SK-N-SH (cell line): Measurements from ENCODE around the gene PIH1D1. TPM values are rescaled to one million over a fixed set of nuclear protein-coding genes. Genes with fewer than 3 reads are reported as not detected.

Source experiments
- CTCF ChIA-PET: fragments of 300-600, 350-600 bp; formaldehyde crosslinking; extraction: SDS; loops from one replicate; lab custom pipeline; 2021; lab: Yijun Ruan, JAX
- POLR2A ChIA-PET: fragments of 350-600 bp; sonication (Branson Sonifier 250); formaldehyde crosslinking; extraction: SDS; loops from one replicate; lab custom pipeline; 2020; ENCODE audit warnings: antibody characterized with exemption, inconsistent platforms; lab: Yijun Ruan, JAX
- DNase-seq: peaks from one replicate; pipeline ENCODE4 v3.0.0; 2012
- H2AFZ ChIP-seq: fragments of 200-600 bp; sonication (generic); 2 replicates; pipeline ENCODE4 v1.8.1; 2016; ENCODE audit warnings: antibody characterized with exemption, mild to moderate bottlenecking, low read depth
- H3F3A ChIP-seq: fragments of 200-600 bp; sonication (generic); replicated peaks from 2 replicates; pipeline ENCODE3; 2016; ENCODE audit warnings: antibody characterized with exemption, mild to moderate bottlenecking; ENCODE audit not compliant: insufficient read depth
- H3K27ac ChIP-seq, 2 experiments: fragments of 200-500 bp in 1 of 2; fragments of 200-600 bp in 1 of 2; sonication (Bioruptor generic) in 1 of 2; sonication (generic), shearing (Covaris generic) in 1 of 2; 2 replicates each; pipeline versions ENCODE4 v1.5.1 to v1.6.1; 2014 to 2016; ENCODE audit warnings: low read depth in 2 of 2, inconsistent platforms in 1 of 2, low read length in 1 of 2, mild to moderate bottlenecking in 1 of 2, mixed read lengths in 1 of 2
- H3K27me3 ChIP-seq: fragments of 200-600 bp; sonication (generic), shearing (Covaris generic); 2 replicates; pipeline ENCODE4 v1.6.1; 2016; ENCODE audit warnings: mixed run types; ENCODE audit not compliant: insufficient read depth
- H3K36me3 ChIP-seq, 2 experiments: fragments of 200-500 bp in 1 of 2; fragments of 200-600 bp in 1 of 2; sonication (Bioruptor generic) in 1 of 2; sonication (generic) in 1 of 2; replicated peaks in 1 of 2; 2 replicates each; pipeline versions ENCODE3 to v1.5.1; 2014 to 2016; ENCODE audit warnings: low read length in 1 of 2, mild to moderate bottlenecking in 1 of 2; ENCODE audit not compliant: insufficient read depth in 2 of 2, control insufficient read depth in 1 of 2
- H3K4me1 ChIP-seq, 2 experiments: fragments of 200-500 bp in 1 of 2; fragments of 200-600 bp in 1 of 2; sonication (Bioruptor generic) in 1 of 2; sonication (generic), shearing (Covaris generic) in 1 of 2; 2 replicates each; pipeline versions ENCODE4 v1.5.1 to v1.6.1; 2014 to 2016; ENCODE audit warnings: low read depth in 1 of 2, low read length in 1 of 2, mixed run types in 1 of 2; ENCODE audit not compliant: insufficient read depth in 2 of 2, control insufficient read depth in 1 of 2
- H3K4me2 ChIP-seq: fragments of 200-600 bp; sonication (generic), shearing (Covaris generic); 2 replicates; pipeline ENCODE4 v1.6.1; 2017; ENCODE audit warnings: mixed run types
- H3K4me3 ChIP-seq, 2 experiments: fragments of 200-500 bp in 1 of 2; fragments of 200-600 bp in 1 of 2; sonication (Bioruptor generic) in 1 of 2; sonication (generic), shearing (Covaris generic) in 1 of 2; 2 replicates each; pipeline versions ENCODE4 v1.5.1 to v1.8.1; 2014 to 2016; ENCODE audit warnings: low read depth in 2 of 2, inconsistent platforms in 1 of 2, low read length in 1 of 2, mild to moderate bottlenecking in 1 of 2, mixed read lengths in 1 of 2, moderate library complexity in 1 of 2
- H3K79me2 ChIP-seq: fragments of 200-600 bp; sonication (generic); 2 replicates; pipeline ENCODE4 v1.8.1; 2017; ENCODE audit warnings: mild to moderate bottlenecking; ENCODE audit not compliant: insufficient read depth
- H3K9ac ChIP-seq: fragments of 200-600 bp; sonication (generic); 2 replicates; pipeline ENCODE4 v1.6.1; 2017; ENCODE audit warnings: mixed run types
- H3K9me2 ChIP-seq: fragments of 200-600 bp; sonication (generic); 2 replicates; pipeline ENCODE4 v1.6.1; 2017; ENCODE audit warnings: mixed run types
- H3K9me3 ChIP-seq: fragments of 200-600 bp; sonication (generic); 2 replicates; pipeline ENCODE4 v1.6.1; 2017; ENCODE audit warnings: mixed run types, mild to moderate bottlenecking, moderate library complexity
- H4K20me1 ChIP-seq: fragments of 200-600 bp; sonication (generic); 2 replicates; pipeline ENCODE4 v1.6.1; 2017; ENCODE audit warnings: mild to moderate bottlenecking, mixed run types; ENCODE audit not compliant: insufficient read depth
- CTCF ChIP-seq: fragments of 200-600 bp; sonication (generic); IDR thresholded peaks from 2 replicates; pipeline ENCODE4 v1.6.1; 2017; ENCODE audit warnings: antibody characterized with exemption, mild to moderate bottlenecking, moderate library complexity
- ELF1 ChIP-seq: IDR thresholded peaks from 2 replicates; pipeline ENCODE4 v1.4.0; 2012
- FOSL2 ChIP-seq: IDR thresholded peaks from 2 replicates; pipeline ENCODE4 v1.4.0; 2012; ENCODE audit warnings: low read depth, mild to moderate bottlenecking, moderate library complexity, borderline replicate concordance
- FOXM1 ChIP-seq: IDR thresholded peaks from 2 replicates; pipeline ENCODE4 v1.4.0; 2012; ENCODE audit warnings: low read depth, mild to moderate bottlenecking
- GABPA ChIP-seq: IDR thresholded peaks from 2 replicates; pipeline ENCODE4 v1.4.0; 2012; ENCODE audit warnings: low read depth, mild to moderate bottlenecking
- GATA2 ChIP-seq: sonication (generic); formaldehyde crosslinking; IDR thresholded peaks from 2 replicates; pipeline ENCODE4 v1.5.0; 2020; ENCODE audit warnings: mild to moderate bottlenecking, missing genetic modification reagents
- MAX ChIP-seq: IDR thresholded peaks from 2 replicates; pipeline ENCODE4 v1.4.0; 2012; ENCODE audit warnings: low read depth
- MEF2A ChIP-seq: IDR thresholded peaks from 2 replicates; pipeline ENCODE4 v1.4.0; 2012; ENCODE audit warnings: low read depth, borderline replicate concordance
- MXI1 ChIP-seq: IDR thresholded peaks from 2 replicates; pipeline ENCODE4 v1.6.1; 2012; ENCODE audit warnings: mild to moderate bottlenecking, low read depth, low read length, improper control_type of control experiment
- POLR2AphosphoS5 ChIP-seq: IDR thresholded peaks from 2 replicates; pipeline ENCODE4 v1.6.1; 2012; ENCODE audit warnings: low read depth, low read length
- SIN3A ChIP-seq: IDR thresholded peaks from 2 replicates; pipeline ENCODE4 v1.6.1; 2012; ENCODE audit warnings: low read depth, mild to moderate bottlenecking, low read length, moderate library complexity, borderline replicate concordance
- TEAD4 ChIP-seq: IDR thresholded peaks from 2 replicates; pipeline ENCODE4 v1.4.0; 2012; ENCODE audit warnings: mild to moderate bottlenecking, borderline replicate concordance; ENCODE audit not compliant: insufficient read depth
- YY1 ChIP-seq: IDR thresholded peaks from 2 replicates; pipeline ENCODE4 v1.4.0; 2012; ENCODE audit warnings: low read depth, mild to moderate bottlenecking
- WGBS: methylation state at CpG from one replicate; pipeline ENCODE4 v1.1.6; 2017; ENCODE audit warnings: low lambda C conversion rate; 5-methylcytosine and 5-hydroxymethylcytosine counted together
- polyA plus RNA-seq, 3 experiments: library from polyadenylated mRNA; depleted of rRNA; stranded (reverse); fragments of >200 nt; gene quantifications; 2 replicates each; pipeline ENCODE4 v1.2.3, GENCODE V29; 2012
- TF ChIP-seq, protein P1 (sequence below): IDR thresholded peaks from 2 replicates; pipeline ENCODE4 v1.4.0; 2012; ENCODE audit warnings: low read depth, borderline replicate concordance
- TF ChIP-seq, protein P2 (sequence below): fragments of 150-350 bp; IDR thresholded peaks from 2 replicates; pipeline ENCODE4 v1.6.1; 2017; ENCODE audit warnings: antibody characterized with exemption, low read length, low read depth, borderline replicate concordance

Gene PIH1D1
- polyA plus RNA-seq, 1 of the 3 experiments (the other 2 are of a cell fraction): 157 TPM

DNA sequence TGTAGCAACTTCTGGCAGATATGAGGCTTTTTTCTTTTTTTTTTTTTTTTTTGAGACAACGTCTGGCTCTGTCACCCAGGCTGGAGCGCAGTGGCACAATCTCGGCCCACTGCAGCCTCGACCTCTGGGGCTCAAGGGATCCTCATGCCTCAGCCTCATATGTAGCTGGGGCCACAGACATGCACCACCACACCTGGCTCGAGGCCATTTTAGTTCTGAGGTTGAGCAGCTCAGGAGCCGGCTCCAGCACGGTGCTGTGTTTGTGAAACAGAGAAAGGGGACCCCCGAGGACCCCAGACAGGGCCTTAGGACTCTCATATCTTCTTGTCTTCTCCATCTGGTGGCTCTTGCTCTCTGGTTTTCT is 19.0 kb upstream of the PIH1D1 start:
- Histone ChIP-seq H3K9me2 (no peaks in the 10 kb centered on the region), H3K4me3 (no peak overlapping the region), H2AFZ (no peak overlapping the region), H3K27ac (no peak overlapping the region), H3K4me2 (no peak overlapping the region), H3K27me3 (no peaks in the 10 kb centered on the region), H3K79me2 (no peaks in the 10 kb centered on the region), H4K20me1 (no peaks in the 10 kb centered on the region), H3K4me1 (peaks cover 0 to 5% of the 10 kb centered on the region in 2 experiments; a peak in 2 of 4 replicates), H3K9me3 (no peaks in the 10 kb centered on the region), H3K9ac (no peak overlapping the region), H3K36me3 (no peaks in the 10 kb centered on the region), H3F3A (no peaks in the 10 kb centered on the region)
- ChIA-PET CTCF (interaction anchor here (0.7 to 1.5 kb wide), 5 partner anchors 8 to 99 kb away, joined by 3 to 7 read pairs (median 3); no protein-coding TSS in a partner anchor), POLR2A (no interaction called here)
- DNase-seq: no peak
- 79% methylated on average over 8 of the region's 8 CpGs for WGBS
- TF ChIP-seq FOSL2 (no peak), POLR2AphosphoS5 (no peak), GABPA (no peak), MXI1 (no peak), YY1 (no peak), TEAD4 (no peak), CTCF (no peak), FOXM1 (no peak), MEF2A (no peak), ELF1 (no peak), MAX (no peak), GATA2 (CRISPR knock-in tag) (no peak), SIN3A (no peak)
- TF ChIP-seq, protein P1, sequence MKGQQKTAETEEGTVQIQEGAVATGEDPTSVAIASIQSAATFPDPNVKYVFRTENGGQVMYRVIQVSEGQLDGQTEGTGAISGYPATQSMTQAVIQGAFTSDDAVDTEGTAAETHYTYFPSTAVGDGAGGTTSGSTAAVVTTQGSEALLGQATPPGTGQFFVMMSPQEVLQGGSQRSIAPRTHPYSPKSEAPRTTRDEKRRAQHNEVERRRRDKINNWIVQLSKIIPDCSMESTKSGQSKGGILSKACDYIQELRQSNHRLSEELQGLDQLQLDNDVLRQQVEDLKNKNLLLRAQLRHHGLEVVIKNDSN: no peak

GRCh38 chr19:49469828-49470614 is 18.4 kb upstream of the PIH1D1 start:
- Histone ChIP-seq H4K20me1 (no peaks in the 10 kb centered on the region), H3K4me2 (no peak overlapping the region), H3K27ac (no peak overlapping the region), H3F3A (no peaks in the 10 kb centered on the region), H3K27me3 (no peaks in the 10 kb centered on the region), H3K9me2 (no peaks in the 10 kb centered on the region), H3K9me3 (no peaks in the 10 kb centered on the region), H3K79me2 (no peaks in the 10 kb centered on the region), H2AFZ (no peak overlapping the region), H3K36me3 (no peaks in the 10 kb centered on the region), H3K9ac (no peak overlapping the region), H3K4me3 (no peak overlapping the region), H3K4me1 (peaks cover 0 to 5% of the 10 kb centered on the region in 2 experiments; a peak in 2 of 4 replicates)
- TF ChIP-seq, protein P2, sequence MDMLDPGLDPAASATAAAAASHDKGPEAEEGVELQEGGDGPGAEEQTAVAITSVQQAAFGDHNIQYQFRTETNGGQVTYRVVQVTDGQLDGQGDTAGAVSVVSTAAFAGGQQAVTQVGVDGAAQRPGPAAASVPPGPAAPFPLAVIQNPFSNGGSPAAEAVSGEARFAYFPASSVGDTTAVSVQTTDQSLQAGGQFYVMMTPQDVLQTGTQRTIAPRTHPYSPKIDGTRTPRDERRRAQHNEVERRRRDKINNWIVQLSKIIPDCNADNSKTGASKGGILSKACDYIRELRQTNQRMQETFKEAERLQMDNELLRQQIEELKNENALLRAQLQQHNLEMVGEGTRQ: no peak
- TF ChIP-seq CTCF: peak; percentile 25; the same call in 1 of the 2 replicates
- TF ChIP-seq ELF1: no peak
- CTCF ChIA-PET: interaction anchor here (0.7 to 1.5 kb wide), 5 partner anchors 8 to 100 kb away, joined by 3 to 7 read pairs (median 3); no protein-coding TSS in a partner anchor
- POLR2A ChIA-PET: no interaction called here
- no peak for DNase-seq
- WGBS: 97% methylated on average over 21 of the region's 25 CpGs
